Gastrocnemius medialis (tissue), 4 donors: Measurements from ENCODE around the gene SBF1.

Source experiments
- CTCF ChIP-seq, 5 experiments: fragments of 450-650 bp in 3 of 5; fragments of 200-600 bp in 2 of 5; sonication (generic) in 2 of 5; IDR thresholded peaks in 4 of 5; conservative IDR thresholded peaks in 1 of 5; 1 replicate in 4 of 5; 2 replicates in 1 of 5; pipeline ENCODE4 v1.5.1; 2016 to 2019; ENCODE audit warnings: antibody characterized with exemption in 5 of 5, mild to moderate bottlenecking in 3 of 5, moderate library complexity in 3 of 5
- POLR2A ChIP-seq, 2 donors: fragments of 450-650 bp; IDR thresholded peaks; one replicate each; pipeline ENCODE4 v1.6.1; 2017; ENCODE audit warnings: antibody characterized with exemption in 2 of 2, mild to moderate bottlenecking in 2 of 2, moderate library complexity in 2 of 2

- TF ChIP-seq CTCF (IDR thresholded peaks at IDR 0.05 in 4 of 5, conservative IDR thresholded peaks at IDR 0.05 in 1 of 5) = no peak
- no peak for TF ChIP-seq POLR2A (IDR thresholded peaks at IDR 0.05)
These were observed 28.8 kb upstream of the SBF1 start for GRCh38 chr22:50503475-50504145.
